ENCODE measurements around the gene ANKFY1. TPM values are rescaled to one million over a fixed set of nuclear protein-coding genes. Genes with fewer than 3 reads are reported as not detected.

ANKFY1 gene
- total and polyA plus RNA-seq, 9 of the 15 experiments (the other 6 are each of a cell fraction or from before 2014, with no cell fraction given) = 4.3 to 25.6 (median 12.2) TPM

- TF ChIP-seq PBX2 (CRISPR knock-in tag; IDR thresholded peaks at IDR 0.05; ENCODE audit: low read depth) (no peak), PBX2 (tag; conservative IDR thresholded peaks at IDR 0.05; ENCODE audit: low read depth) (no peak), PRDM10 (IDR thresholded peaks at IDR 0.05; ENCODE audit: partially characterized antibody) (peak; percentile 79), MEIS2 (IDR thresholded peaks at IDR 0.05; ENCODE audit: partially characterized antibody) (no peak), NFIX (CRISPR knock-in tag; IDR thresholded peaks at IDR 0.05; ENCODE audit: low read depth) (no peak), LCOR (CRISPR knock-in tag; IDR thresholded peaks at IDR 0.05) (no peak), SREBF2 (CRISPR knock-in tag; IDR thresholded peaks at IDR 0.05) (no peak), SAP30 (IDR thresholded peaks at IDR 0.05; ENCODE audit: borderline replicate concordance, insufficient read depth, low read depth, low read length, poor library complexity, severe bottlenecking) (peak; percentile 75), ZNF239 (CRISPR knock-in tag; IDR thresholded peaks at IDR 0.05) (no peak), NCOA6 (IDR thresholded peaks at IDR 0.05) (no peak), RBM14 (IDR thresholded peaks at IDR 0.05; ENCODE audit: borderline replicate concordance, insufficient read depth, low read depth, low read length) (no peak), SMAD3 (CRISPR knock-in tag; conservative IDR thresholded peaks at IDR 0.05) (no peak)
- TF ChIP-seq, protein P1, sequence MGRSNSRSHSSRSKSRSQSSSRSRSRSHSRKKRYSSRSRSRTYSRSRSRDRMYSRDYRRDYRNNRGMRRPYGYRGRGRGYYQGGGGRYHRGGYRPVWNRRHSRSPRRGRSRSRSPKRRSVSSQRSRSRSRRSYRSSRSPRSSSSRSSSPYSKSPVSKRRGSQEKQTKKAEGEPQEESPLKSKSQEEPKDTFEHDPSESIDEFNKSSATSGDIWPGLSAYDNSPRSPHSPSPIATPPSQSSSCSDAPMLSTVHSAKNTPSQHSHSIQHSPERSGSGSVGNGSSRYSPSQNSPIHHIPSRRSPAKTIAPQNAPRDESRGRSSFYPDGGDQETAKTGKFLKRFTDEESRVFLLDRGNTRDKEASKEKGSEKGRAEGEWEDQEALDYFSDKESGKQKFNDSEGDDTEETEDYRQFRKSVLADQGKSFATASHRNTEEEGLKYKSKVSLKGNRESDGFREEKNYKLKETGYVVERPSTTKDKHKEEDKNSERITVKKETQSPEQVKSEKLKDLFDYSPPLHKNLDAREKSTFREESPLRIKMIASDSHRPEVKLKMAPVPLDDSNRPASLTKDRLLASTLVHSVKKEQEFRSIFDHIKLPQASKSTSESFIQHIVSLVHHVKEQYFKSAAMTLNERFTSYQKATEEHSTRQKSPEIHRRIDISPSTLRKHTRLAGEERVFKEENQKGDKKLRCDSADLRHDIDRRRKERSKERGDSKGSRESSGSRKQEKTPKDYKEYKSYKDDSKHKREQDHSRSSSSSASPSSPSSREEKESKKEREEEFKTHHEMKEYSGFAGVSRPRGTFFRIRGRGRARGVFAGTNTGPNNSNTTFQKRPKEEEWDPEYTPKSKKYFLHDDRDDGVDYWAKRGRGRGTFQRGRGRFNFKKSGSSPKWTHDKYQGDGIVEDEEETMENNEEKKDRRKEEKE (IDR thresholded peaks at IDR 0.05; ENCODE audit: borderline replicate concordance in 1 of 2, control insufficient read depth in 1 of 2, low read depth in 2 of 2, low read length in 1 of 2) = no peak
- TF ChIP-seq, protein P2, sequence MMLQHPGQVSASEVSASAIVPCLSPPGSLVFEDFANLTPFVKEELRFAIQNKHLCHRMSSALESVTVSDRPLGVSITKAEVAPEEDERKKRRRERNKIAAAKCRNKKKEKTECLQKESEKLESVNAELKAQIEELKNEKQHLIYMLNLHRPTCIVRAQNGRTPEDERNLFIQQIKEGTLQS (IDR thresholded peaks at IDR 0.05) = no peak
- TF ChIP-seq, protein P2 (CRISPR knock-in tag; conservative IDR thresholded peaks at IDR 0.05) = no peak
Observed at GRCh38 chr17:4263282-4264215, at the start of gene ANKFY1 (continued).

Data from K562 (cell line).